HG02798 (cell line): Measurements from ENCODE around the gene PRR14.
A peak's percentile ranks its signal among the peaks of the same experiment; 100 is the strongest.
"Not testable (repeated sequence)": the region's sequence is repeated elsewhere in the genome, so short reads cannot be mapped to it uniquely, and the experiment has no call there.

ENCODE experiments used
- ATAC-seq: cut with Tn5 transposase; IDR thresholded peaks from one replicate; pipeline ENCODE4 v1.9.1; 2021; ENCODE audit warnings: mild to moderate bottlenecking; ENCODE audit not compliant: unreplicated experiment, poor library complexity

Gene PRR14

DNA sequence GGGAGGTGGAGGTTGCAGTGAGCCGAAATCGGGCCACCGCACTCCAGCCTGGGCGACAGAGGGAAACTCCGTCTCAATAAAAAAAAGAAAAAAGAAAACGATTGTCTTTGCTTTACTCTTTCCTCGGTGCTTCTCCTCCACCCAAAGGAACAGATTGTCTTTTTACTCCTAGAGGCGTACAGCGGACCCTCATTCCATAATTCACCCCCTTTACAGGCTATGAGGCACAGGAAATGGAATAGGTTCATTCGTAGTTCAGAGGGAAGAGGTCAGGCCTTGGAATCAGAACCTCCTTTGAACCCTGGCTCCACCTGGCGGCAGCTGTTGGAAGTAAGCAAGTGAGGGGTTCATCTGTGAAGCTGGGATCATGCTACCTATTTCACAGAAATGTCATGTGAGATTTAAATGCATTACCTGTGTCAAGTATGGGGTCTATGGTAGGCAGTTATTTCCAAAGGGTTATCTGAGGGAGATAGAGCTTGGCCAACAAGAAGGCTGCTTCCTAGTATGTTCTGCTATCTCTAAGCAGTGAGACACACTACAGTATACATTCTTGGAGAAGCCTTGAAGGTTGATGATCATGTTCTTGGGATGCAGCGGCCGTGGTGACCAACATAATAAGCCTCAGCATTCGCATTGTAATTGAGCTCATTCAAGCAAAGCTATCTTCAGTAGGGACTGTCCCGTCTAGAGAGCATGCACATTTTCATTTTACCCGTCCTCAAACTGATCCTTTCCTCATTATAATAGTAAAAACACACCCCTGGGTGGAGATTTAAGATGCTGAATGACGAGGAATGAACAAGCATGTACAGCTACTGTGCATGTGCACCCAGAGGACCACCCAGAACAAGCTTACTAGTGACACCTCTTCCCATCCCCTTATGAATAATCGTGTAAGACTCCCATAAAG is 21.9 kb upstream of the PRR14 start:
- peak; percentile 56 for ATAC-seq

- ATAC-seq, result not testable (repeated sequence)
These were observed 18.3 kb upstream of the PRR14 start for GRCh38 chr16:30632454-30632853.

DNA sequence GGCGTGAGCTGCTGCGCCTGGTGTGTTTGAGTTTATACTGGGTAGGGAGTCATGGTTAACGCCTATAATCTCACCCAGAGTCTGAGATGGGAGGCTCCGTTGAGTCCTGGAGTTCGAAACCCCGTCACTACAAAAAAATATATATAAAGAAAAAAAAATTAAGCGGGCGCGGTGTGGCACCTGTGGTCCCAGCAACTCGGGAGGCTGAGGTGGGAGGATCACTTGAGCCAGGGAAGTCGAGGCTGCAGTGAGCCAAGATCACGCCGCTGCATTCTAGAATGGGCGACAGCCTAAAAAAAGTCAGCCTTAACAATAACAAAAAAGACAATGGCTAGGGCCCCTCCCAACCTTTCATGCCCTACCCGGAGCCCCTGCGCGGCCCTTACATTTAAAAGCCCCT is 17.2 kb upstream of the PRR14 start:
- no peak for ATAC-seq

GRCh38 chr16:30636599-30636998 is 14.2 kb upstream of the PRR14 start:
- no peak for ATAC-seq

- ATAC-seq, result not testable (repeated sequence)
These were observed 13.6 kb upstream of the PRR14 start for GRCh38 chr16:30637139-30637538.

DNA sequence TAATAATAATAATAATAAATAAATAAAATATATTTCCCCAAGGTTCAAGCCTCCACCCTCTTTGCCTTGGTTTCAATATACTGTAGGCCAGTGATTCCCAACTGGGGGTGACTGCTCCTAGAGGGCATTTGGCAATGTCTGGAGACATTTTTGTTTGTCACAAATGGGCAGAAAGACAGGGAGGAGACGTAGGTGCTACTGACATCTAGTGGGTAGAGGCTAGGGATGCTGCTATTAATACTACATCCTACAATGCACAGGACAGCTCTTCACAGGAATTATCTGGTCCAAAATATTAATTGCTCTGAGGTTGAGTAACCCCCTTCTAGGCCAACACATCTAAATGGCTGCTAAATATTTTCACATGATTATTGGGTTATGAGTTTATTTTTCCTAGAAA is 12.8 kb upstream of the PRR14 start:
- ATAC-seq, result no peak

- ATAC-seq, result no peak
These were observed 9.3 kb upstream of the PRR14 start for GRCh38 chr16:30641378-30641982.

GRCh38 chr16:30644334-30644830 is 6.4 kb upstream of the PRR14 start:
- no peak for ATAC-seq

- no peak for ATAC-seq
These were observed 5.0 kb upstream of the PRR14 start for GRCh38 chr16:30645727-30646126.

DNA sequence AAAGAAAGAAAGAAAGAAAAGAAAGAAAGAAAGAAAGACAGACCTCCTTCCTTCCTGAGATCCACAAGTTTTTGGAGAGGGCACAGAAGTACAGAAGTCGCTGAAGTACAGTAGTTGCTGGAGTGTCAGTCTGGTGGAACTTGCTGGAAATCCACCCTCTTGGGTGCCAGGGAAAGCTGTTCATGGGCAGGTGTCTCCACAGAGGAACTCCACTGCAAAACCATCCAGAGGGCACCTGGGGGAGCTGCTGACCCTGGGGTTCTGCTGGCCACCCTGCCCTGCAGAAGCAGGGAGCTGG is 3.5 kb upstream of the PRR14 start:
- no peak for ATAC-seq

DNA sequence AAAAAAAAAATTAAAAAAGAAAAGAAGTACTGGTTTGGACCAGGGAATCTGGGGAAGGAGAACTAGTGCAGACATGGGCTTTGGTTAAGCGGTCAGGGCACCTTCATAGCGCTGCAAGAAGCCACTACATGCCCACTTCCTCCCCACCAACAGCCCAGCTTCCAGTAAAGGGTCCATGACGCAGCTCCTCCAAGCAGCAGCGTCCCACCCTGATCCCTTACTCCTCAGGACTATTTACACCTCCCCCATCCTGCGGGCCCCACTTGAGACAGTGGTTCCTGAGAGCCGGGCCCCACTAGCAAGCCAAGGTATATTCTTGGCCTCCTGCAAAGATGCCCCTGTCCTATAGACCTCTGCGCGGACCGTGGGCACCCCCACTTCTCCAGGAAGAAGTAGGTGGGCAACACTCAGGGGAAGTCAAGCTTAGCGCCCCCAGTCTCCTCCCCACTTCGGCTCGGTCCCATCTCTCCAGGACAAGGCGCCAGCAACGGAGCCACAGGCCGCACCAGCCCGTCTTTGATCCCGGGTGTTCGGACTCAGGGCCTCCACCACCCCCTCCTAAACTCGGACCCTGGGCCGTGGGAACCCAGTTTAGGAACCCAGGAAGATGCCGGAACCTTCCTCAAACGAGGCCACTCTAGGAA is 913 bp upstream of the PRR14 start:
- peak; percentile 6 for ATAC-seq

DNA sequence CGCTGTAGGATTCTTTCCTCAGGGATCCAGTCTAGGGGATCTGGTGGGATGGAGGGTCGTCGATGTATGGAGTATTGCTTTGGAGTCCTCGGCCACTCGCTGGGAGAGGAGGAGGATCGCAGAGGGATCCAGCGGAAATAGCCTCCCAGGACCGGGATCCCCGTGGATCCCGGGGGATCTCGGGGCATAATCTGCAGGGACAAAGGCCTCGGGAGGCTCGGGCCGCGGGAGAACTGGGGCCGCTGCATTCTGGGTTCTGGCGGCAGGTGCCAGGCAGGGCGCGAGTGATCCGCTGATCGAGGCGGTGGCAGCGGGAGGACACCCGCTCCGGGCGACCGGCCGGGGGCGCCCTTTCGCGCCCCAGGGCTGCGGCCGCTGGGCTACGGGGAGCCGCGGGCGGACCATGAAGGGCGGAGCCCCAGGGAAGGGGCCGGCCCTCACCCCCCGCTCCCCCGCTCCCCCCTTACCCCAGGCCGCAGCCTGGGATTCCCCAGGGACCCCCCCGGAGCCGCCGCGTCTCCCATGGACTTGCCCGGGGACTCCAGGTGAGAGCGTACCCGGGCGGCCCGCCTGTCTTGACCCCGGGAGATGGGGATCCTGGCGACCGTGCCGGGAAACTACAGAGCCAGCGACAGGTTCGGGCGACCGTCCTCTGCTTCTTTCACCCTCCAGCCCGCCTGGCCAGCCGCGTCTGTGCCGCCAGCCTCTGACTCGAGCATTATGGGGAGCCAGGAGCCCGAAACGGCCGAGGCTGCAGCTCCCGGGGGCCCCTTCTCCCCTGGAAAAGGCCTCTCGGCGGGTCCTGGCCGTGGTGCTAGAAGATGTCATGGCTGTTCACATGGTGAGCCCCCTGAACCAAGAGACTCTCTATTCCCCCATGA is 604 bp downstream of the PRR14 start:
- peak; percentile 54 for ATAC-seq

- ATAC-seq, result no peak
These were observed 1.2 kb downstream of the PRR14 start for GRCh38 chr16:30652005-30652296.

GRCh38 chr16:30652718-30653117 is 2.0 kb downstream of the PRR14 start:
- ATAC-seq, result no peak

DNA sequence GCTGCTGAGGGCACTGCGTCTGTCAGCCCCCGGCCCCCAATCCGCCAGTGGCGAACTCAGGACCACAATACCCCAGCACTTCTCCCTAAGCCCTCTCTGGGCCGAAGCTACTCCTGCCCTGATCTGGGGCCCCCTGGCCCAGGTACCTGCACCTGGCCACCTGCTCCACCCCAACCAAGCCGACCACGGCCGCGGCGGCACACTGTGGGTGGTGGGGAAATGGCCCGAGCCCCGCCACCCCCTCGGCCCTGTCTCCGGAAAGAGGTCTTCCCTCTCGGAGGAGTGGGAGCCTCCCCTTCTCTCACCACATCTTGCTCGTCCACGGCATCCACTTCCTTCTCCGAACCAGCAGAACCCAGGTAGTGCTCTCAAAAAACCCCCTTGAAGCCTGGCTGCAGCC is 4.1 kb downstream of the PRR14 start:
- ATAC-seq, result no peak

DNA sequence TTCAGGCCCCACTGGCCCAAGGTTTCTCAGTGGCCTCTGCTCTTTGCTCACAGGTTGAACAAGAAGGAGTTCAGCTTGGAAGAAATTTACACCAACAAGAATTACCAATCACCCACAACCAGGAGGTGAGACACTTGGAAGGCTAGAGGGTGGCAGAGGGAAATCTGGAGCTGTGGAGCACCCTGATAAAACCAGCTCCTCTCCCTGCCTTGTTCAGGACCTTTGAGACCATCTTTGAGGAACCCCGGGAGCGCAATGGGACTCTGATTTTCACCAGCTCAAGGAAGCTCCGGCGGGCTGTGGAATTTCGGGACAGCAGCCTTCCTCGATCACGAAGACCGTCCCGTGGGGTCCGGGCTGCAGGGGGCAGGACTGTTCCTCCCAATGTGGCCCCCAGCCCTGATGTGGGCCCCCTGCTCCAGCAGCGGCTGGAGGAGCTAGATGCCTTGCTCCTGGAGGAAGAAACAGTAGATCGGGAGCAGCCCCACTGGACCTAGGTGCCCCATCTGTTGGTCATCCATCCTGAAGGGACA is 5.1 kb downstream of the PRR14 start:
- ATAC-seq, result no peak

GRCh38 chr16:30656388-30656787 is 5.6 kb downstream of the PRR14 start:
- ATAC-seq, result no peak

GRCh38 chr16:30656974-30657865 is 6.5 kb downstream of the PRR14 start:
- ATAC-seq, result no peak
